NB4 (cell line): Measurements from ENCODE around the gene ARL2BP.

Experiments
- DNase-seq: peaks from one replicate; pipeline ENCODE4 v3.0.0; 2010; ENCODE audit warnings: low read depth
- H3K4me3 ChIP-seq: one replicate; pipeline ENCODE4 v1.5.1; 2011; ENCODE audit warnings: mild to moderate bottlenecking, low read depth, low read length, moderate library complexity
- CTCF ChIP-seq: IDR thresholded peaks from one replicate; pipeline ENCODE4 v1.5.1; 2012; ENCODE audit warnings: low read depth, low read length
- MYC ChIP-seq: IDR thresholded peaks from 2 replicates; pipeline ENCODE4 v1.6.1; 2011; ENCODE audit warnings: low read depth, low read length
- POLR2A ChIP-seq: IDR thresholded peaks from 2 replicates; pipeline ENCODE4 v1.6.1; 2011; ENCODE audit warnings: mild to moderate bottlenecking; ENCODE audit not compliant: insufficient read length; ENCODE audit errors: extremely low read depth
- TF ChIP-seq, protein P1 (sequence below): IDR thresholded peaks from 2 replicates; pipeline ENCODE4 v1.6.1; 2011; ENCODE audit warnings: low read depth, low read length

The ARL2BP gene

GRCh38 chr16:57223057-57223456 lies 22.0 kb upstream of the ARL2BP start:
- no peak for DNase-seq
- no peak for TF ChIP-seq MYC
- no peak for TF ChIP-seq POLR2A
- TF ChIP-seq, protein P1, sequence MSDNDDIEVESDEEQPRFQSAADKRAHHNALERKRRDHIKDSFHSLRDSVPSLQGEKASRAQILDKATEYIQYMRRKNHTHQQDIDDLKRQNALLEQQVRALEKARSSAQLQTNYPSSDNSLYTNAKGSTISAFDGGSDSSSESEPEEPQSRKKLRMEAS: no peak
- no peak for TF ChIP-seq CTCF
- no peak overlapping the region for H3K4me3 ChIP-seq

DNA sequence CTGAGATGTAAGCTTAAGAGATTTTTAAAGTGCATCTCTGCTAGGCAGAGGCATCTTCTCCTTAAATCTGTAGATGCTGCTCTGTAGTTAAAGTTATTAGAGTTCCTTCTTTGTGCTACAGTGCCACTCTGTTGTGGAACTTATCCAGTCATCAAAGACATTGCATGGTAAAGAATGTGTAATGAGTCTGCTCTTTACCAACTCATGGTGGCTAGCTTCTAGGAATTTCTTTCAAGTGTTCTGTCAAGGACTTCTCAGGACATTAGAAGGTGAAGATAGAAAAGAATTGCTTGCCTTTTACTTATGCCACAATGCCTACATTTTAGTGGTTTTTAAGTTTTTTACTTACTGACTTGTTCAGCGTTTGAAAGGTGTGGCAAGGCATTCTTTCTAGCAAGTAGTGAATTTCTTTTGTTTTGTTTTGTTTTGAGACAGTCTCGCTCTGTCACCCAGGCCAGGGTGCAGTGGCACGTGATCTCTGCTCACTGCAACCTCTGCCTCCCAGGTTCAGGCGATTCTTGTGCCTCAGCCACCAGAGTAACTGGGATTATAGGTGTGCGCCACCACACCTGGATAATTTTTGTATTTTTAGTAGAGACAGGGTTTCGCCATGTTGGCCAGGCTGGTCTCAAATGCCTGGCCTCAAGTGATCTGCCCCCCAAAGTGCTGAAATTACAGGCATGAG lies 20.3 kb upstream of the ARL2BP start:
- TF ChIP-seq MYC: no peak
- TF ChIP-seq, protein P1: no peak
- no peak for TF ChIP-seq CTCF
- TF ChIP-seq POLR2A: no peak
- H3K4me3 ChIP-seq: no peak overlapping the region
- no peak for DNase-seq

DNA sequence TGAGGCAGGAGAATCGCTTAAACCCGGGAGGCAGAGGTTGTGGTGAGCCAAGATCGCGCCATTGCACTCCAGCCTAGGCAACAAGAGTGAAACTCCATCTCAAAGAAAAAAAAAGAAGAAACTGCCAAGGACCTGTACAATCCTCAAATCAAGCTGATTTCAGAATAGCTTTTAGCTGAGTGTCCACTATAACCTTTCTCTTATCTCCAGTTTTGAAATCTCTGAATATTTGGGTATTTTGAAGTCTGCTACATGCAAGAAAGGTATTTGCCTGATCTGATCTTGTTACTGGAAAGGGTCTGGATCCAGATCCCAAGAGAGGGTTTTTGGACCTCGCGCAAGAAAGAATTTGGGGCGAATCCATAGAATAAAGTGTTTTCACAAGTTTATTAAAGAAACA lies 19.1 kb upstream of the ARL2BP start:
- no peak overlapping the region for H3K4me3 ChIP-seq
- no peak for DNase-seq
- TF ChIP-seq CTCF: no peak
- TF ChIP-seq, protein P1: no peak
- TF ChIP-seq MYC: no peak
- no peak for TF ChIP-seq POLR2A

GRCh38 chr16:57226701-57227621 lies 18.1 kb upstream of the ARL2BP start:
- H3K4me3 ChIP-seq: no peak overlapping the region
- no peak for DNase-seq
- no peak for TF ChIP-seq POLR2A
- no peak for TF ChIP-seq CTCF
- TF ChIP-seq, protein P1: no peak
- no peak for TF ChIP-seq MYC

GRCh38 chr16:57229079-57229478 lies 16.0 kb upstream of the ARL2BP start:
- DNase-seq: no peak
- TF ChIP-seq, protein P1: no peak
- TF ChIP-seq CTCF: no peak
- TF ChIP-seq MYC: no peak
- no peak for TF ChIP-seq POLR2A
- no peak overlapping the region for H3K4me3 ChIP-seq
